WTC11 (cell line): ENCODE results near the gene NLRP6. TPM values are rescaled to one million over a fixed set of nuclear protein-coding genes. Genes with fewer than 3 reads are reported as not detected.
"Not testable (repeated sequence)": the region's sequence is repeated elsewhere in the genome, so short reads cannot be mapped to it uniquely, and the experiment has no call there.

Experiments
- ATAC-seq: fragments of 200-7000 bp; cut with Tn5 transposase; 2 replicates; pipeline ENCODE4 v1.10.0; 2021; ENCODE audit warnings: mild to moderate bottlenecking, moderate library complexity
- CTCF ChIA-PET: fragments of 300-600 bp; sonication (Branson Sonifier 250); formaldehyde crosslinking; loops from one replicate; lab custom pipeline; 2021; ENCODE audit warnings: antibody characterized with exemption; lab: Charles Lee
- POLR2A ChIA-PET: fragments of 350-600 bp; sonication (Branson Sonifier 250); formaldehyde crosslinking; loops from one replicate; lab custom pipeline; 2021; ENCODE audit warnings: antibody characterized with exemption; lab: Charles Lee
- DNase-seq: peaks from one replicate; pipeline ENCODE4 v3.0.0; 2021; ENCODE audit warnings: low spot score
- H3K27ac Mint-ChIP-seq: 2 replicates; pipeline ENCODE4 v1.8.0; 2021; ENCODE audit warnings: mixed read lengths
- H3K27me3 Mint-ChIP-seq: 2 replicates; pipeline ENCODE4 v1.8.0; 2021; ENCODE audit warnings: low read depth, mild to moderate bottlenecking, moderate library complexity, mixed read lengths
- H3K36me3 Mint-ChIP-seq: 2 replicates; pipeline ENCODE4 v1.8.0; 2021; ENCODE audit warnings: mixed read lengths
- H3K4me1 Mint-ChIP-seq: 2 replicates; pipeline ENCODE4 v1.8.0; 2022; ENCODE audit warnings: mixed read lengths
- H3K4me3 Mint-ChIP-seq: 2 replicates; pipeline ENCODE4 v1.8.0; 2021; ENCODE audit warnings: mild to moderate bottlenecking, moderate library complexity, mixed read lengths
- H3K9me3 Mint-ChIP-seq: 2 replicates; pipeline ENCODE4 v1.8.0; 2021; ENCODE audit warnings: mixed read lengths
- ATF6 ChIP-seq: sonication (generic); formaldehyde crosslinking; IDR thresholded peaks from 2 replicates; pipeline ENCODE4 v1.8.1; 2023; ENCODE audit warnings: mild to moderate bottlenecking, missing genetic modification reagents
- CTCF ChIP-seq: fragments of 200-600 bp; IDR thresholded peaks from 2 replicates; pipeline ENCODE4 v1.8.0; 2022; ENCODE audit warnings: antibody characterized with exemption
- ETV6 ChIP-seq: sonication (generic); formaldehyde crosslinking; IDR thresholded peaks from 2 replicates; pipeline ENCODE4 v1.8.1; 2022; ENCODE audit warnings: mild to moderate bottlenecking, missing genetic modification reagents
- IRF1 ChIP-seq: sonication (generic); formaldehyde crosslinking; IDR thresholded peaks from 2 replicates; pipeline ENCODE4 v1.8.0; 2023; ENCODE audit warnings: missing genetic modification reagents
- RELA ChIP-seq: sonication (generic); formaldehyde crosslinking; IDR thresholded peaks from 2 replicates; pipeline ENCODE4 v1.8.1; 2022; ENCODE audit warnings: missing genetic modification reagents, mild to moderate bottlenecking, borderline replicate concordance
- SMAD3 ChIP-seq: sonication (generic); formaldehyde crosslinking; IDR thresholded peaks from 2 replicates; pipeline ENCODE4 v1.8.0; 2022; ENCODE audit warnings: missing genetic modification reagents, mild to moderate bottlenecking, borderline replicate concordance
- TCF7 ChIP-seq: sonication (generic); formaldehyde crosslinking; IDR thresholded peaks from 2 replicates; pipeline ENCODE4 v1.8.0; 2022; ENCODE audit warnings: mild to moderate bottlenecking, low read depth, missing genetic modification reagents, moderate library complexity
- TEAD1 ChIP-seq: sonication (generic); formaldehyde crosslinking; IDR thresholded peaks from 2 replicates; pipeline ENCODE4 v1.8.0; 2022; ENCODE audit warnings: mild to moderate bottlenecking, missing genetic modification reagents
- total RNA-seq: library from RNA; stranded (reverse); gene quantifications from 3 replicates; pipeline ENCODE4 v1.2.3, GENCODE V29; 2021
- TF ChIP-seq, protein P1 (sequence below): fragments of 250-450 bp; sonication (Bioruptor Pico); IDR thresholded peaks from 2 replicates; pipeline ENCODE4 v1.9.0; 2021; ENCODE audit warnings: moderate library complexity, mild to moderate bottlenecking, inconsistent platforms, borderline replicate concordance
- TF ChIP-seq, protein P2 (sequence below): sonication (generic); formaldehyde crosslinking; IDR thresholded peaks from 2 replicates; pipeline ENCODE4 v1.8.0; 2022; ENCODE audit warnings: mild to moderate bottlenecking, missing genetic modification reagents
- TF ChIP-seq, protein P3 (sequence below): sonication (generic); formaldehyde crosslinking; IDR thresholded peaks from 2 replicates; pipeline ENCODE4 v1.8.1; 2022; ENCODE audit warnings: low read depth, mild to moderate bottlenecking, moderate library complexity, missing genetic modification reagents, borderline replicate concordance
- TF ChIP-seq, protein P4 (sequence below): sonication (generic); formaldehyde crosslinking; IDR thresholded peaks from 2 replicates; pipeline ENCODE4 v1.8.1; 2022; ENCODE audit warnings: mild to moderate bottlenecking, missing genetic modification reagents, moderate library complexity, borderline replicate concordance

NLRP6 gene
- total RNA-seq, 1 experiment from 2014 or later: 0.09 TPM

DNA sequence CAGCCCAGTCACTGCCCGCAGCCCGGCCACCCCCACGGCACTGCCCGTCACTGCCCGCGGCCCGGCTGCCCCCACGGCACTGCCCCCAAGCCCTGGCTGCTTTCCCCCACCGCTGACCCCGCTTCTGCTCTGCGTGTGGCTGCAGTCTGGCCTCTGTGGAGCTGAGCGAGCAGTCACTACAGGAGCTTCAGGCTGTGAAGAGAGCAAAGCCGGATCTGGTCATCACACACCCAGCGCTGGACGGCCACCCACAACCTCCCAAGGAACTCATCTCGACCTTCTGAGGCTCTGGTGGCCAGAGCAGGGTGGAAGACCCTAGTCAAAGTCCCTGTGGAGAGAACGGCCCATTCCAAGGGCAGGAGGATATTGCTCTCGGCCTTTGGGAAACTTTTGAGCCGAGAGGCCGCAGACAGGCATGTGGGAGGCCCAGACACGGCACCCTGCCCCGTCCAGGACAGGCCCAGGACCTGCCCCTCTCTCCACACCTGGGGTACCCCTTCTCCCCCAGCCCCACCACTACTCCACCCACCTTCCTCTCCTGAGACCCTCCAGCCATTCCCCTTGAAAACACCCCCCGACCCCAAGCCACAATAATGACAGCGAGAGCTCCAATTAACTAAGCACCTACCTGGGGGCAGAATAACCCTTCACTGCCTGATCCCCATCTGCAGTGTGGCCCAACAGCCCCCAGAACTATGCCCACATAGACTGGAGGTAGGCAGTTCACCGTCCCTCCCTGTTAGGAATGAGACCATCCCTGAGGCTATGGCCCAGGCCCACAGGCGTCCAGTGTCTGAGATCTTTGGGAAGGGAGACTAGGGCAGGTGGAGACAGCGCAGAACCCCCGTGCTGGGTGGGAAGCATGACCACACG lies 7.0 kb downstream of the NLRP6 start:
- H3K27ac Mint-ChIP-seq: peak overlapping the region; percentile 84
- ChIA-PET CTCF (interaction anchor here (1.2 kb wide), 1 partner anchor 34 kb away, joined by 4 read pairs; no protein-coding TSS in a partner anchor), POLR2A (no interaction called here)
- no peaks in the 10 kb centered on the region for H3K36me3 Mint-ChIP-seq
- no peak overlapping the region for H3K4me3 Mint-ChIP-seq
- H3K27me3 Mint-ChIP-seq: peaks cover 48% of the 10 kb centered on the region
- no peak for ATAC-seq
- H3K9me3 Mint-ChIP-seq: no peaks in the 10 kb centered on the region
- TF ChIP-seq TEAD1 (no peak), SMAD3 (CRISPR knock-in tag) (no peak), ETV6 (CRISPR knock-in tag) (no peak), ATF6 (CRISPR knock-in tag) (no peak), CTCF (no peak), TCF7 (CRISPR knock-in tag) (no peak), IRF1 (CRISPR knock-in tag) (no peak)
- TF ChIP-seq, protein P1, sequence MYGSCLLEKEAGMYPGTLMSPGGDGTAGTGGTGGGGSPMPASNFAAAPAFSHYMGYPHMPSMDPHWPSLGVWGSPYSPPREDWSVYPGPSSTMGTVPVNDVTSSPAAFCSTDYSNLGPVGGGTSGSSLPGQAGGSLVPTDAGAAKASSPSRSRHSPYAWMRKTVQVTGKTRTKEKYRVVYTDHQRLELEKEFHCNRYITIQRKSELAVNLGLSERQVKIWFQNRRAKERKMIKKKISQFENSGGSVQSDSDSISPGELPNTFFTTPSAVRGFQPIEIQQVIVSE (CRISPR knock-in tag): no peak
- TF ChIP-seq, protein P2, sequence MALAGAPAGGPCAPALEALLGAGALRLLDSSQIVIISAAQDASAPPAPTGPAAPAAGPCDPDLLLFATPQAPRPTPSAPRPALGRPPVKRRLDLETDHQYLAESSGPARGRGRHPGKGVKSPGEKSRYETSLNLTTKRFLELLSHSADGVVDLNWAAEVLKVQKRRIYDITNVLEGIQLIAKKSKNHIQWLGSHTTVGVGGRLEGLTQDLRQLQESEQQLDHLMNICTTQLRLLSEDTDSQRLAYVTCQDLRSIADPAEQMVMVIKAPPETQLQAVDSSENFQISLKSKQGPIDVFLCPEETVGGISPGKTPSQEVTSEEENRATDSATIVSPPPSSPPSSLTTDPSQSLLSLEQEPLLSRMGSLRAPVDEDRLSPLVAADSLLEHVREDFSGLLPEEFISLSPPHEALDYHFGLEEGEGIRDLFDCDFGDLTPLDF (CRISPR knock-in tag): no peak
- TF ChIP-seq, protein P3, sequence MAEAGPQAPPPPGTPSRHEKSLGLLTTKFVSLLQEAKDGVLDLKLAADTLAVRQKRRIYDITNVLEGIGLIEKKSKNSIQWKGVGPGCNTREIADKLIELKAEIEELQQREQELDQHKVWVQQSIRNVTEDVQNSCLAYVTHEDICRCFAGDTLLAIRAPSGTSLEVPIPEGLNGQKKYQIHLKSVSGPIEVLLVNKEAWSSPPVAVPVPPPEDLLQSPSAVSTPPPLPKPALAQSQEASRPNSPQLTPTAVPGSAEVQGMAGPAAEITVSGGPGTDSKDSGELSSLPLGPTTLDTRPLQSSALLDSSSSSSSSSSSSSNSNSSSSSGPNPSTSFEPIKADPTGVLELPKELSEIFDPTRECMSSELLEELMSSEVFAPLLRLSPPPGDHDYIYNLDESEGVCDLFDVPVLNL (CRISPR knock-in tag): no peak
- TF ChIP-seq, all 79 proteins: peak for 0
- H3K4me1 Mint-ChIP-seq: peaks cover 45% of the 10 kb centered on the region
- peak; percentile 9 for DNase-seq

DNA sequence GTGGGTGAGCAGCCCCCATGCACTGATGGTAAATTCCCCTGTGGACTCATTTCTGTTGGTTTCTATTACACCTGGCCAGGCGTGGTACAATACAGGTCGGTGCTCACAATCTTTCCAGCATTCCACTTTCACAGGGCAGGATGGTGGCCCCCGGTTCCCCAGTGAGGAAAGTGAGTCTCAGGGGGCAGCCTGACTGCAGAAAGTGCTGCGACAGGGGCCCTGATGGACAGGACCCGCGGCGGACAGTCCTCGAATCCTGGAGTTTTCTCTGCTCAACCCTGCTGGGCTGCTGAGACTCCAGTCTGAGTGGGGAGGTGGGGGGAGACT lies 7.7 kb downstream of the NLRP6 start:
- POLR2A ChIA-PET: no interaction called here
- peaks cover 45% of the 10 kb centered on the region for H3K27me3 Mint-ChIP-seq
- peaks cover 51% of the 10 kb centered on the region for H3K4me1 Mint-ChIP-seq
- TF ChIP-seq, protein P4, sequence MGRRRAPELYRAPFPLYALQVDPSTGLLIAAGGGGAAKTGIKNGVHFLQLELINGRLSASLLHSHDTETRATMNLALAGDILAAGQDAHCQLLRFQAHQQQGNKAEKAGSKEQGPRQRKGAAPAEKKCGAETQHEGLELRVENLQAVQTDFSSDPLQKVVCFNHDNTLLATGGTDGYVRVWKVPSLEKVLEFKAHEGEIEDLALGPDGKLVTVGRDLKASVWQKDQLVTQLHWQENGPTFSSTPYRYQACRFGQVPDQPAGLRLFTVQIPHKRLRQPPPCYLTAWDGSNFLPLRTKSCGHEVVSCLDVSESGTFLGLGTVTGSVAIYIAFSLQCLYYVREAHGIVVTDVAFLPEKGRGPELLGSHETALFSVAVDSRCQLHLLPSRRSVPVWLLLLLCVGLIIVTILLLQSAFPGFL (CRISPR knock-in tag): no peak
- TF ChIP-seq RELA (CRISPR knock-in tag): no peak
- H3K27ac Mint-ChIP-seq: no peak overlapping the region
- no peak for ATAC-seq
- no peaks in the 10 kb centered on the region for H3K9me3 Mint-ChIP-seq
- no peak overlapping the region for H3K4me3 Mint-ChIP-seq
- peaks cover under 1% of the 10 kb centered on the region; the same call in 1 of the 2 replicates for H3K36me3 Mint-ChIP-seq
- DNase-seq: no peak
- CTCF ChIA-PET: no interaction called here

- DNase-seq: peak; percentile 46
- not testable (repeated sequence) for H3K36me3 Mint-ChIP-seq, ATAC-seq, H3K9me3 Mint-ChIP-seq, H3K27ac Mint-ChIP-seq
- ChIA-PET CTCF (interaction anchor here (0.9 to 1.6 kb wide), 3 partner anchors 19 to 37 kb away, joined by 3 to 13 read pairs (median 4); no protein-coding TSS in a partner anchor), POLR2A (interaction anchor here (0.6 to 0.8 kb wide), 2 partner anchors 39 to 50 kb away, joined by 4 to 5 read pairs; no protein-coding TSS in a partner anchor)
- peaks cover 55% of the 10 kb centered on the region for H3K4me1 Mint-ChIP-seq
- peaks cover 31% of the 10 kb centered on the region for H3K27me3 Mint-ChIP-seq
- peak overlapping the region; percentile 75 for H3K4me3 Mint-ChIP-seq
These were observed 9.0 kb downstream of the NLRP6 start for GRCh38 chr11:286977-287820.
